HG03135 (cell line): ENCODE results near the gene EEF1AKMT2.
"Not testable (repeated sequence)": the region's sequence is repeated elsewhere in the genome, so short reads cannot be mapped to it uniquely, and the experiment has no call there.

ENCODE experiments used
- ATAC-seq: cut with Tn5 transposase; IDR thresholded peaks from one replicate; pipeline ENCODE4 v1.9.1; 2021; ENCODE audit warnings: mild to moderate bottlenecking, moderate library complexity; ENCODE audit not compliant: unreplicated experiment

Gene EEF1AKMT2

GRCh38 chr10:124791547-124792348 is at the start of gene EEF1AKMT2:
TSS of gene EEF1AKMT2 (minus strand) at chr10:124791887. CDS start at chr10:124791833, 54 bp downstream.
- peak; percentile 93 for ATAC-seq

DNA sequence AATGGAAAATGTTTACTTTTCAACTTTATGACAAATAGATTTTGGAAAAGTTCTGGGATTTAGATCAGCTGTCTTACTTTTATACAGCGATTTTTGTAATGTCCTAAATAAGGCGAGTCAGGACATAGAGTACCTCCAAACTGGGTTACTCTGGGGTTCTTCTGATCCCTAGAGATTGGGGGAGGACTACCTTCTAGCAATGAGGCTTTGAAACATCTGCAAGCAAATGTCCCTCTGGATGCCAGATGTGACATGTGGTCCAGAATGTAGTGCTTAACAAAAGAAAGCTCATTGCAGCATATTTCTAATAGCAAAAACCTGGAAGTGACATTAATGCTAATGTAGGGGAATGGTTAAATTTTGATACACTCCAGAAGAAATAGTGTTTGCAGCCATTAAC is 46.0 kb upstream of the EEF1AKMT2 start:
- ATAC-seq = no peak

- ATAC-seq = no peak
Measured at GRCh38 chr10:124831116-124831515, 39.4 kb upstream of the EEF1AKMT2 start.

- no peak for ATAC-seq
Measured at GRCh38 chr10:124830445-124830844, 38.8 kb upstream of the EEF1AKMT2 start.

DNA sequence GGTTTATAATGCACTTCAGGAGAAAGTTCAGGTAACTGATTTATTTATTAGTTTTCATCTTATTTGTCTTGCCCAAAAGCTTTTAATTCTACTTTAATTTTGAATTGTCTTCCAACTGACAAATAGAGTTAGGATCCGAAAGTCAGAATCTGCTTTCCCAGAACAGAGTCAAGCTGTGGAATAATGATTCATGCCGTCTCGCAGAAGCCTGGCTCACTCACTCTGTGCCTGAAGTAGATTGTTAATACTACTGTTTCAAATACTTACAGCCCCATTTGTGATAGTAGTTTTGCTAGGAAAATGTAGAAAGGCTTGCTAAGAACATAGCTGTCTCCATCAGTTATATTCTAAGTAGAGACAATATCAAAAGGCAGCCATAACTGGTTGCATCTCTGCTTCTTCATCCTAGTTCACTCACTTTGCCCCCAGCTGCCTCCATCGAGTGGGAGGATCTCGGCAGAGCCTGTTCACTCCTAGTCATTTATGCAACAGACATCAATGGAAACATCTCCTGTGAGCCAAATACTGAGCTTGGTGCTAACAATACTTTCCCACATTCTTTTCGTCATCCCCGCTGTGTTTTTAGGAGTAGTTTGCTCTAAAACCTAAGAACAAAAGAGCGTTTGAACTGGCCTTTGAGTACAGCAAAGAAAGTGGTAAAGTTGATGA is 37.9 kb upstream of the EEF1AKMT2 start:
- ATAC-seq = no peak

- no peak for ATAC-seq
Measured at GRCh38 chr10:124827474-124827873, 35.8 kb upstream of the EEF1AKMT2 start.

- no peak for ATAC-seq
Measured at GRCh38 chr10:124826262-124826661, 34.6 kb upstream of the EEF1AKMT2 start.

DNA sequence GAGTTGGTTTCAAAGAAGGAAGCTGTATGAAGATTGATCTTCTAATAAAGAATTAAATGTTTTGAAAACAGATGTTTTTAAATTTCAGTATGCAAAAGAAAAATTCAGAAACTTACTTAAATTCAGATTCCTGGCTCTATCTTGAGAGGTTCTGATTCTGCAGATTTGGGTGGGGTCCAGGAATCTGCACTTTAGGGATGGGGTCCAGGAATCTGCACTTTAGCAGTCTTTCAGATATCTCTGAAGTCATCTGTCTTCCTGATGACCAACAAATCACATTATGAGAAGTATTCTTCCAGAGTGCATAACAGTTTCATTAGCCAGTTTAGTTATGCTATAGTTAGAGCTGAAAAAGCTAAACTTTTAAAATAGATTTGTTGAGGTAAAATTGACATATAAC is 34.0 kb upstream of the EEF1AKMT2 start:
- ATAC-seq = no peak

- ATAC-seq = not testable (repeated sequence)
Measured at GRCh38 chr10:124824932-124825331, 33.2 kb upstream of the EEF1AKMT2 start.

DNA sequence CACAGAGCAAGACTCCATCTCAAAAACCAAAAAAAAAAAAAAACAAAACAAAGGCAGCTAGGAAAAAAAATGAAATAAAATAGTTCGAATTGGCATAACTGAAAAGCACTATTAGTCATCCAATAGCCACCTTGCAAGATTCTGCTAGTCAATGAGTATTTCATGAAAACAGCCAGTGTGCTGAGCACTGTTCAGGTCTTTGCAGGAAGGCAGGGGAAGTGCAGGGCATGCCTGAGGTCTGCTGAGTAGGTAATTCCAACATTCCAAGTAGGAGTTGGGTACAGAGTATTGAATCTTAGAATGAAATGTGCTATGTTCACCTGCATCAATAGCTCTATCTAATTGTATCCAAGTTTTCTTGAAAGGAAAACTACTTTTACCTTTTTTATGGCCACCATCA is 32.8 kb upstream of the EEF1AKMT2 start:
- no peak for ATAC-seq

DNA sequence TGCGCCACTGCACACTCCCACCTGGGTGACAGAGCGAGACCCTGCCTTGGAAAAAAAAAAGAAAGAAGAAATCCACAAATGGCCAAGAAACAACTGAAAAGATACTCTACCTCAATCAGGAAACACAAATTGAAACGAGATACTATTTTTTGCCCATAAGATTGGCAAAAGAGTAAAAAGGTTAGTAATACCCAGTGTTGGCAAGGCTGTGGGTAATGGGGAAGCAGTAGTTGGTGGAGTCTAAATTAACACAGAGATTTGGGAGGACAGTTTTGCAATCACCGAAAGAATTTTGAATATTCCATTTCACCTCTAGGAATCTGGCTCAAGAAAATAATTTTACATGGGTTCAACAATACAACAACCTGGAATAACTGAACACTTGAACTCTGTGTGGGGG is 29.8 kb upstream of the EEF1AKMT2 start:
- ATAC-seq = no peak

DNA sequence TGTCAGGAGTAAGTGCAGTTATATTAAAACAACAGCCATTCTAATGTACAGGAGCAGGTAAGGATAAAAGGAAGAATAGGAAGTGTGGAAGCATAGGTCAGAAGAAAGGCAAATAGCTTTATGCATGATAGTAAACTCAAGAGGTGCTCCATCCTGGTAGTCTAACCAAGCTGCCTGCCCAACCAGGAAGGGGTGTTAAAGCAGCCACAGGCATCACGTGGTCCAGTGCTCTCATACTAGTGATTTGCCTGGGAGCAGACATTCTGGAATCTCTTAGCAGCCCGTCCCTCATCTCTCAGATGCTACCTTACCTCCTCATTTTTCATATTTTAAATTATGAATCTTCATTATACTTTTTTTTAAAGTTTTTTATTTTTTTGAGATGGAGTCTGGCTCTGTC is 28.4 kb upstream of the EEF1AKMT2 start:
- no peak for ATAC-seq

- peak; percentile 39 for ATAC-seq
Measured at GRCh38 chr10:124802313-124802675, 10.6 kb upstream of the EEF1AKMT2 start.

DNA sequence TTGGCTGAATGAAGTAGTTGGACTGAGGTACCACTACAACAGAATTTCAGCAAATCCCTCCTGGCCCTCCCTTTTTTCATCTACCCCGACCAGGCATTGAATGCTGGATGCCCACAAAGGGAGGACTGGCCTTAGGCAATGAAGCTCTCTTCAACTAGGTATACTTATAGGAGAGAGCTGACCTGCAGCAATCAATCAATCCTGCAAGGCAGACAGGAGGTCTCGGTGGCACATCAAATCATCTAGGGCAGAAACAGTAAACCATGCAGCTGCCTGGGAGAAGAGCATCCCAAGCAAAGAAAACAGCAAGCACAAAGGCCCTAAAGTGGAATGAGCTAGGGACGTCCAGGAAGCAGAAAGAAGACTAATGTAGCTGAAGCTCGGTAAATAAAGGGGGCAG is 7.5 kb upstream of the EEF1AKMT2 start:
- ATAC-seq = no peak

GRCh38 chr10:124798781-124799180 is 7.1 kb upstream of the EEF1AKMT2 start:
- no peak for ATAC-seq

GRCh38 chr10:124798364-124798763 is 6.7 kb upstream of the EEF1AKMT2 start:
- ATAC-seq = no peak

- no peak for ATAC-seq
Measured at GRCh38 chr10:124792998-124793352, 1.3 kb upstream of the EEF1AKMT2 start.

GRCh38 chr10:124782900-124783299 is 8.8 kb downstream of the EEF1AKMT2 start:
- ATAC-seq = not testable (repeated sequence)

- ATAC-seq = no peak
Measured at GRCh38 chr10:124768791-124769190, 22.9 kb downstream of the EEF1AKMT2 start.

DNA sequence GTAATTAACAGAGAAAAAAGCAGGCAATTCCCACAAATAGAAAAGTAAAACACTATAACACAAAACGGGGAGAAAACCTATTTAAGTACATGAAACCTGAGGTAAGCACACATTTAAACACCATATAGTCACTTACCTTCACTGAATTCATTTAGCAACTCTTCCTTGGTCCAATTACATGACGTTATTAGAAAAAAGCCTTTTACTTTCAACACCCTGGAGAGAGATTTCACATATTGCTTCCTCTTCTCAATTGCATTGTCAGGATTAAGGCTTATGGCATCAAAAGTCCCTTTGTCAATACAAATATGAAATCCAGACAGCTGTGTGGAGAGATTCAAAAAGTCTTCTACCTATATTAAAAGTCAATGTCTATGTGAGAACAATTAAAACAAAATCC is 26.4 kb downstream of the EEF1AKMT2 start:
- no peak for ATAC-seq

- no peak for ATAC-seq
Measured at GRCh38 chr10:124763267-124763666, 28.4 kb downstream of the EEF1AKMT2 start.

DNA sequence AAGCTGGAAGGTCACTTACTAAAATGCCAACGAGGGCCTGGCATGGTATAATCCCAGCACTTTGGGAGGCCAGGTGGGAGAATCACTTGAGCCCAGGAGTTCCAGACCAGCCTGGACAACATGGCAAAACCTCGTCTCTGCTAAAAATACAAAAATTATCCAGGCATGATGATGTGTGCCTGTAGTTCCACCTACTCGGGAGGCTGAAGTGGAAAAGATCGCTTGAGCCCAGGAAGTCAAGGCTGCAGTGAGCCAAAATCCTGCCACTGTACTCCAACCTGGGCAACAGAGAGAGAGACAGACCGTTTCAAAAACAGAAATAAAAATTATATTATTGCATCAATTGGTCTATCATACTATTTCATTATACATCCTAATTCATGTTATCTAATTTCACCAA is 29.4 kb downstream of the EEF1AKMT2 start:
- ATAC-seq = no peak
